Testis (tissue), 2 donors: ENCODE measurements around the gene GNAO1.

Source experiments
- CTCF ChIP-seq, 3 experiments: fragments of 450-650 bp in 2 of 3; fragments of 200-600 bp in 1 of 3; sonication (generic) in 1 of 3; IDR thresholded peaks; one replicate each; pipeline ENCODE4 v1.5.1; 2016 to 2019; ENCODE audit warnings: antibody characterized with exemption in 3 of 3, mild to moderate bottlenecking in 2 of 3, moderate library complexity in 1 of 3
- POLR2A ChIP-seq: fragments of 450-650 bp; IDR thresholded peaks from one replicate; pipeline ENCODE4 v1.6.1; 2017; ENCODE audit warnings: antibody characterized with exemption, mild to moderate bottlenecking, moderate library complexity

- TF ChIP-seq CTCF (IDR thresholded peaks at IDR 0.05): no peak
- no peak for TF ChIP-seq POLR2A
Measured at GRCh38 chr16:56343661-56344517, 152.6 kb downstream of the GNAO1 start.
